Kidney epithelial cell (primary cell): ENCODE measurements around the gene CTSH. TPM values are rescaled to one million over a fixed set of nuclear protein-coding genes. Genes with fewer than 3 reads are reported as not detected.
"Not testable (repeated sequence)": the region's sequence is repeated elsewhere in the genome, so short reads cannot be mapped to it uniquely, and the experiment has no call there.

Source experiments
- DNase-seq: peaks from one replicate; pipeline ENCODE4 v3.0.0-alpha.2; 2010; ENCODE audit warnings: low read depth
- H3K27me3 ChIP-seq: 2 replicates; pipeline ENCODE4 v1.6.0; 2011; ENCODE audit warnings: low read length; ENCODE audit not compliant: control insufficient read depth, insufficient read depth
- H3K36me3 ChIP-seq: 2 replicates; pipeline ENCODE4 v1.5.1; 2011; ENCODE audit warnings: low read length; ENCODE audit not compliant: control insufficient read depth, insufficient read depth
- H3K4me3 ChIP-seq: 2 replicates; pipeline ENCODE4 v1.5.1; 2011; ENCODE audit warnings: low read depth, mild to moderate bottlenecking, control low read depth, low read length
- CTCF ChIP-seq: IDR thresholded peaks from 2 replicates; pipeline ENCODE4 v1.5.1; 2011; ENCODE audit warnings: mild to moderate bottlenecking, moderate library complexity, low read length, control low read depth, inconsistent platforms; ENCODE audit not compliant: insufficient read depth, poor library complexity, severe bottlenecking
- total RNA-seq: library from RNA; depleted of rRNA; stranded (reverse); fragments of >200 nt; gene quantifications from 2 replicates; pipeline ENCODE4 v1.2.3, GENCODE V29; 2015

The CTSH gene
- total RNA-seq, 1 donor from 2014 or later = 125 TPM

- H3K27me3 ChIP-seq = no peaks in the 10 kb centered on the region
- no peak for TF ChIP-seq CTCF
- H3K4me3 ChIP-seq = peak overlapping the region; percentile 100
- DNase-seq = no peak
- H3K36me3 ChIP-seq = no peaks in the 10 kb centered on the region
Observed at GRCh38 chr15:78873793-78874765, 70.8 kb downstream of the CTSH start.

- H3K36me3 ChIP-seq = no peaks in the 10 kb centered on the region
- no peaks in the 10 kb centered on the region for H3K27me3 ChIP-seq
- peak; percentile 45 for TF ChIP-seq CTCF
- peak overlapping the region; percentile 100 for H3K4me3 ChIP-seq
- DNase-seq = peak; percentile 52
Observed at GRCh38 chr15:78872972-78873792, 71.7 kb downstream of the CTSH start.

DNA sequence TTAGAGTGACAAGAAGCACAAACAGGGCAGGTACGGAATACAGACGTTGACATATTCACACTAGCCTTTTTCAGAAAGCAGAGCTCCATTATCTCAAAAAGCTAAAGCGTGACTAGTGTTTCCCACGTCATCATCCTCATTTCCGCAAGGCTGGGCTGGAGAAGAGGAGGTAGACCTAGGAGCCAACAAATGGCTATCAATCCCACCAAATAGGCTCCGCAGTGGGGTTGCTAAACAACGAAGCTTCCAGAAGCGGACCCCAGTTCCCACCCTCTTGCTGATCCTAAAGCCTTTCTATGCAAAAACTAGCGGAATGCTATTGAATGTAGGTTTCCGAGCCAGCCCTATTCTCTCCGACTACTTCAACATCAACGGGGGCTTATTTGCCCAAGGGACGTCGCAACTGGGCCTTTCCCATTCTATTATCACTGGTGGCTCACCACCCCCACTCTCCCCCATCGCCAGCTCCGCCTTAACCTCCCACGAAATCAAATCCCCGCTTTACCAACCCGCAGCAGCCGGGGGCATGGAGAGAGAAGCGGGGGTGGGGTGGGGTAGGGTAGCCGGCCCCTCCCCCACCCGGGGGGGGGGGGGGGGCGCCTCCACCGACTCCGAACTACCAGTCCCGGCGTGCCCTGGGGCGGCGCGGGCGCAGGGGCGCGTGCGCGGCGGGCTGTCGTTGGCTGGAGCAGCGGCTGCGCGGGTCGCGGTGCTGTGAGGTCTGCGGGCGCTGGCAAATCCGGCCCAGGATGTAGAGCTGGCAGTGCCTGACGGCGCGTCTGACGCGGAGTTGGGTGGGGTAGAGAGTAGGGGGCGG is 72.5 kb downstream of the CTSH start, which contains the start of gene MORF4L1:
TSS of gene MORF4L1 (plus strand) at position 736 of the 817 bp plus-strand sequence. CDS start 128 bp downstream, outside the sequence.
- Histone ChIP-seq H3K27me3 (no peaks in the 10 kb centered on the region), H3K36me3 (no peaks in the 10 kb centered on the region), H3K4me3 (peak within 1 kb of the TSS; percentile 100)
- no peak for TF ChIP-seq CTCF
- DNase-seq = peak; percentile 85

- not testable (repeated sequence) for DNase-seq, H3K4me3 ChIP-seq, H3K36me3 ChIP-seq, H3K27me3 ChIP-seq
Observed at GRCh38 chr15:78871483-78872127, 73.2 kb downstream of the CTSH start.

Other genes starting within 250 kb of the CTSH start
- gene ADAMTS7, start 133.6 kb downstream of the CTSH start, total RNA-seq = 27.4 and 33.4 TPM in 2 replicates
- 280 and 366 TPM in 2 replicates for gene MORF4L1, start 72.2 kb downstream of the CTSH start, total RNA-seq
- 0.48 and 1.4 TPM in 2 replicates for gene RASGRF1, start 145.7 kb upstream of the CTSH start, total RNA-seq